Measurements from ENCODE around the gene ANXA3.
"Not testable (repeated sequence)": the region's sequence is repeated elsewhere in the genome, so short reads cannot be mapped to it uniquely, and the experiment has no call there.

Gene ANXA3

DNA sequence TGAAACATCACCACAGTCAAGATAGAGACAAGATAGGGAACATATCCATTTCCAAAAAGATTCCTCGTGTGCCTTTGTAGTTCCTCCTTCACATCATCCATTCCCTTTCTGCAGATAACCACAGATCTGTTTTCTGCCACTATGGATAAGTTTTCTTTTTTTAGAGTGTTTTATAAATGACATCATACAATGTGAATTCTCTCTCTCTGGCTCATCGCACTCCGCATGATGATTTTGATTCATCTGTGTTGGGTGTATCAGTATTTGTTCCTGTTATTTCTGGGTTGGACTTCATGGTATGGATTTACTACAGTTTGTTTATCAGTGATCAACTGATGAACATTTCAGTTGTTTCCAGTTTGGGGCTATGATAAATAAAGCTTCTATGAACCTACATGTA is 23.2 kb upstream of the ANXA3 start:
- Mint-ChIP-seq H3K27ac (no peak overlapping the region), H3K4me1 (ENCODE audit: low read depth) (no peaks in the 10 kb centered on the region), H3K9me3 (no peaks in the 10 kb centered on the region), H3K27me3 (no peaks in the 10 kb centered on the region), H3K4me3 (no peak overlapping the region), H3K36me3 (ENCODE audit: low read depth) (no peaks in the 10 kb centered on the region)

DNA sequence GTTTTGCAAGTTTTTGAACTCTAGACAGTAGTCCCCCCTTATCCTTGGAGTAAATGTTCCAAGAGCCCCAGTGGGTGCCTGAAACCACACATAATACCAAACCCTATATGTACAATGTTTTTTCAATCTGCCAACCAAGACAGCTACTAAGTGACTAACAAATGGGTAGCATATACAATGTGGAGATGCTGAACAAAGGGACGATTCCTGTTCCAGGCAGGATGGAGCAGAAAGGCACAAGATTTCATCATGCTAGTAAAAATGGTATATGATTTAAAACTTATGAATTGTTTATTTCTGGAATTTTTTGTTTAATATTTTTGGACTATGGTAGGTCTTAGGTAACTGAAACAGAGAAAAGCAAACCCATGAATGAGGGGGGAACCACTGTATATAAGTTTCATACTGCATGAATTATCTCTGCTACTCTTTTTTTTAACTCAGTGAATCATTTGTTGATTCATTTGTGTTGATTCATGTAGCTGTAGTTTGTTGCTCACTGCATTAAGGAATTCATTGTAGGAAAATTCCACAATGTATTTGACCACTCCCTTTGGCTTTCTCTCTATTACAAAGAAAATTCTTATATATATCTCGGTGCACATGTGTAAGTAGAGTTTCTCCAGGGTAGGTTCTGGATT is 21.9 kb upstream of the ANXA3 start:
- Mint-ChIP-seq H3K4me3 (no peak overlapping the region), H3K27ac (no peak overlapping the region), H3K27me3 (no peaks in the 10 kb centered on the region), H3K36me3 (ENCODE audit: low read depth) (no peaks in the 10 kb centered on the region), H3K9me3 (no peaks in the 10 kb centered on the region), H3K4me1 (ENCODE audit: low read depth) (no peaks in the 10 kb centered on the region)

DNA sequence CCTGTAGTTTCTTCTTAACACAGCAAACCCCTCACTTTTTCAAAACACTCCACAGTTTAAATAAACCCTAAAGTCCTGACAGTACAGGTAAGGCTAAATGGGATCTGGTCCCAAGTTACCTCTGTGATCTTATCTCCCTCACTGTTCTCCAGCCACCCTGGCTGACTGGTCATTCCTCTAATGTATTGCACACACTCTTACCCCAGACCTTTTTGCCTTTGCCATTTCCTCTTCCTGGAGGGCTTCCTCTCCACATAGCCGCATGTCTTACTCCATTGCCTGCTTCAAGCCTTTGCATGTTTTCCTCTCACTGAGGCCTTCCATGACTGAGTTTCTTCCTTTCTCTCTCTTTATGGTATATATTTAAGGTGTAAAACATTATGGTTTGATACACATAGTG is 19.5 kb upstream of the ANXA3 start:
- Mint-ChIP-seq H3K4me1 (ENCODE audit: low read depth) (no peaks in the 10 kb centered on the region), H3K4me3 (no peak overlapping the region), H3K27me3 (no peaks in the 10 kb centered on the region), H3K9me3 (no peaks in the 10 kb centered on the region), H3K36me3 (ENCODE audit: low read depth) (no peaks in the 10 kb centered on the region), H3K27ac (no peak overlapping the region)

DNA sequence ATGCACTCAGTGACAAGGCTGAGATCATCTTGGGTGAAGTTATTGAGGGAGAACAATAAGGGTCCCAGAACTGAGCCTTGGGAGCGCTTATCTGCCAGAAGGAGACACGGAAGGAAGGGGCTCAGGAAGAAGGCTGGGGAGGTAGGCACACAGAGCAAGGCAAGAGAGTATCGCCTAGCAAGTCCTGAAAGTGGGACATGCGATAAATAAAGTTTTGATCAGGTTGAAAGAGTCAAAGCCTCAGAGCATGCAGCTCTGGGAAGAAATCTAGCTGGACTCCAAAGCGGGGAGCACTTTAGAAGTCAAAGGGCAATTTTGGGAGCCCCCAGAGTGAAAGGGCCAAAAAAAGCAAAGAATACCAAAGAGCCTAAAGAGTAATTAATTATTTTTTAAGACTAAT is 17.7 kb upstream of the ANXA3 start:
- H3K27me3 Mint-ChIP-seq = no peaks in the 10 kb centered on the region
- no peak overlapping the region for H3K27ac Mint-ChIP-seq
- H3K36me3 Mint-ChIP-seq (ENCODE audit: low read depth) = no peaks in the 10 kb centered on the region
- no peaks in the 10 kb centered on the region for H3K4me1 Mint-ChIP-seq (ENCODE audit: low read depth)
- no peak overlapping the region for H3K4me3 Mint-ChIP-seq
- H3K9me3 Mint-ChIP-seq = no peaks in the 10 kb centered on the region

DNA sequence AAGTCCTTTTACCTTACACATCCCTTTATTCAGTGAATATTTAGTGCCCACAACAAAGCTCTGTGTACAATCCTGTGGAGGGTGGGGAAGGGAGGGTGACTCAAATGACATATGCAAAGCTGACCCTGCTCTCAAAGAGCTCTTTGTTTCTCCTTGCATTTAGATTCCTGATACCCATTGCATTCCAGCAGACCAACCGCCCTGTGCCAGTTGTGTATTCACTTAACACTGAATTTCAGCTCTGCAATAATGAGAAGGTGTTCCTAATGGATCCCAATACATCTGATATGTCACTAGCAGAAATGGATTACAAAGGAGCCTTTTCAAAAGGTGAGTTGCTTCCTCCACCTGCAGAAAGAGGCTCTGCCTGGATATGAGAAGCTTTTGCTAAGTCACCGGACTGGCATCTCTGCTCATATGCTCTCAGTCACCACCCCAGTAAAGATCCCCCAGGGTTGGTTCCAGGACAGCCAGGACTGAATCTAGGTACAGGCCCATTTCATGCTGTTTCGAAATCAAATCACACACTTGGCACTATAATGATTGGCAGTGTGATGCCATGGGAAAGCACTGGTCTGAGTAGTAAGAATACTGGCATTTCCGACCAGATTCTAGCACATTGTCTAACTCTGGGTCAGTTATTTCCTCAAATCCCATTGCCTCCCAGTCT is 17.1 kb upstream of the ANXA3 start:
- H3K4me3 Mint-ChIP-seq = no peak overlapping the region
- H3K27me3 Mint-ChIP-seq = no peaks in the 10 kb centered on the region
- H3K9me3 Mint-ChIP-seq = no peaks in the 10 kb centered on the region
- no peaks in the 10 kb centered on the region for H3K36me3 Mint-ChIP-seq (ENCODE audit: low read depth)
- H3K4me1 Mint-ChIP-seq (ENCODE audit: low read depth) = no peaks in the 10 kb centered on the region
- H3K27ac Mint-ChIP-seq = no peak overlapping the region

DNA sequence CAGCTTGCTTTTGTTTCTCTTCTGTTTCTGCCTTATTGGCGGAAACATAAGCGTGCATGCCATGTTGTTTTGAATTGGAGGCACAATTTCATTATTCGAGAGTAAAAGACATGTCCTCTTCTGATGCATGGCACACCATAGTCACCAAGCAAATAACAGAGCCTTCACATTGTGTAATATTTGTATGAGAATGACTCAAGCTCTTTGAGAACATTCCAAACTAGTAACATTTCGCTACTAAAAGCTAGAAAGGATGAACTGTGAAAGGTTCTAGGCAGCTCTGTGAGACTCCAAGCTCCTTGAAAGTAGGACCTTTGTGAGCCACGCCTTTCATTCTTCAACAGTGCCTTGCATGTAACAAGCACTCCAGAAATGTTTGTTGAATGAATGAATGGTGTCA is 9.2 kb upstream of the ANXA3 start:
- Mint-ChIP-seq H3K27ac (no peak overlapping the region), H3K27me3 (peaks cover 11% of the 10 kb centered on the region), H3K4me3 (no peak overlapping the region), H3K36me3 (ENCODE audit: low read depth) (no peaks in the 10 kb centered on the region), H3K4me1 (ENCODE audit: low read depth) (peaks cover 4% of the 10 kb centered on the region), H3K9me3 (no peaks in the 10 kb centered on the region)

DNA sequence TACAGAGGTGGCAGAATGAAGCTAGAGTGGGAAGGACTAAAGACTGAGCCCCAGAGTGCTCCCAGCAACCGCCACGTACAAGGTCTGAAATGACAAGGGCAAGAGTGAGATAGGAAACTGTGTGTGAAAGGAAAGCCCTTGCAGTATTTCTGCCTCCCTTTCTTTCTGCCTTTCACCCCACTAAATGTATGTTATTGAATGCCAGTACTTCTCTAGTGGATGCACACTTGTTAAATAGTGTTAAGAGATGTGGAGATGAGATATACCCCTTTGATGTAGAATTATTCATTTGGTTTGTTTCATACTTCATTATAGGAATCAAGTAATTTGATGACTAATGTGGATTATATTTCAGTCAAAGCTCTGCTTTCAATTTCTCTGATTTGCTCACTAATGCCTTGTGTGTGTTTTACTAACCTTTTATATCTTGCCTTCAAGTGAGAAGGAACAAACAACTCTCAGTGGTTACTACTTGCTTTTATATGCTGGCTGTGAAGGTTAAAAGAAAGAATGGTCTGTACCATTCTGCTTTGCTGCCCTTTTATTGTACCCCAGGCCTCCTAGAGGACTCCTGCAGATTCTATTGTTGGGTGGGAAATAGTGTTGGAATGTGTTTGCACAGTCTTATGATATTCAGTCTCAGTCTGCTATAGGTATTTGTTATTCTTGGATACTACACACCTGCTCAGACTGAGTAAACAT is 8.0 kb upstream of the ANXA3 start:
- Mint-ChIP-seq H3K4me1 (ENCODE audit: low read depth) (peaks cover 4% of the 10 kb centered on the region), H3K4me3 (no peak overlapping the region), H3K36me3 (ENCODE audit: low read depth) (no peaks in the 10 kb centered on the region), H3K9me3 (no peaks in the 10 kb centered on the region), H3K27ac (no peak overlapping the region), H3K27me3 (peaks cover 11% of the 10 kb centered on the region)

DNA sequence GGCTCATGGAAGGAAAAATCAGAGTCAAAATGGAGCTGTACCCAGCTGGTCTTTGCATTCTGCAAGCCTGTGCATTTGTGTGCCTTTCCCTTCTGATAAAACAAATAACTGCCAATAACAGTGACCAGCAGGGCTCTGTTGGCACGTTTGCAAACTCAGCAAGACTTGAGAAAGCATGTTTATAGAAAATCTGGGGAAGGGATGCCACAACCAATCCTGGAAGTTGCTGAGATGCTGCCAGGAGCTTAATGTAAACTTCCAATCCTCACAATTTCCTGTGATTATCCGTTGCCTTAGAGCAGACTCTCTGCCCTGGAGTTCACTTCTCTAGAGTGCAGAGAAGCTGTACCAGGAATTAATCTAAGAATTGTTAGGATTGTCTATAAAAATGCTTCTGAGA is 6.9 kb upstream of the ANXA3 start:
- H3K9me3 Mint-ChIP-seq = no peaks in the 10 kb centered on the region
- peaks cover 4% of the 10 kb centered on the region for H3K4me1 Mint-ChIP-seq (ENCODE audit: low read depth)
- peaks cover 13% of the 10 kb centered on the region for H3K27me3 Mint-ChIP-seq
- H3K4me3 Mint-ChIP-seq = no peak overlapping the region
- no peak overlapping the region for H3K27ac Mint-ChIP-seq
- H3K36me3 Mint-ChIP-seq (ENCODE audit: low read depth) = no peaks in the 10 kb centered on the region

DNA sequence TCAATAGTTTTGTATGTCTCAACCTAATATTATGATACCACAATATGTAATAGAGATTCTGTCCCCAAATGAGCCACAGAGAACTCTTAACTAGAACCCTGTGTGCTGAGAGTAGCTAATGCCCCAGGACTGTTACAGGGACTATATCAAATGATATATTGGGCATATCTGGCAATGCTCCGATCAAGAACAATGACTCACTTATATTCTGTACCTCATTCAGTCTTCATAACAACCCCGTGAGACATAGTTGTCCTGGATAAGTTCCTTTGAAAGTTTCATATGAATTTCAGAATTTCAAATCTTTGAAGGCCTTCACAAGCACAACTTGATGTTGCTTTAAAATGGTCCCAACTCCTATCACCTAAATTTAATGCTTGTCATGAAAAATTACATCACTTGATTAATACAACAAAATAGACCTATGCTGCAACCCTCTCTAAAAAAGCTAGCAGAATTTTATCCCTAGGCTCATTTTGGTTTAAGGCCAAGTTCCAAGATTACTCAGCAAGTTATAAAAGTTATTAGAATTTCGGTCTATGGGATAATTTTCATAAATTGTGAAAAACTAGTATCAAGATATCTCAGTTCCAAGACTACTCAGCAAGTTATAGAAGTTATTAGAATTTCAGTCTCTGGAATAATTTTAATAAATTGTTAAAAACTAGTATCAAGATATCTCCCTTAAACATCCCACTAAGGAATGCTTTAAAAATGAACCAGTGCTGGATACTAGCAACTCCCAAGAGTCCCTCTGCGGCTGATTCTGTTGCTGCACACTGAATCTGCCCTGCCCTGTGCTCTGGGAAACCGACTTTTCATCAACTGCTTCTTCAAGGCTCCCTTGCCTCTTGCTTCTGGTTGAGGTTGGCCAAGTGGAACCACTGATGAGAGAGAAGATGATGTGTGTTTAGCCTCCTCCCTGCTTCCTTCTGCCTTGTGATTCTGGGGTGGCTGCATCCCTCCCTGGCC is 6.0 kb upstream of the ANXA3 start:
- no peaks in the 10 kb centered on the region for H3K9me3 Mint-ChIP-seq
- peaks cover 22% of the 10 kb centered on the region for H3K27me3 Mint-ChIP-seq
- no peak overlapping the region for H3K27ac Mint-ChIP-seq
- peaks cover 4% of the 10 kb centered on the region for H3K4me1 Mint-ChIP-seq (ENCODE audit: low read depth)
- no peak overlapping the region for H3K4me3 Mint-ChIP-seq
- no peaks in the 10 kb centered on the region for H3K36me3 Mint-ChIP-seq (ENCODE audit: low read depth)

DNA sequence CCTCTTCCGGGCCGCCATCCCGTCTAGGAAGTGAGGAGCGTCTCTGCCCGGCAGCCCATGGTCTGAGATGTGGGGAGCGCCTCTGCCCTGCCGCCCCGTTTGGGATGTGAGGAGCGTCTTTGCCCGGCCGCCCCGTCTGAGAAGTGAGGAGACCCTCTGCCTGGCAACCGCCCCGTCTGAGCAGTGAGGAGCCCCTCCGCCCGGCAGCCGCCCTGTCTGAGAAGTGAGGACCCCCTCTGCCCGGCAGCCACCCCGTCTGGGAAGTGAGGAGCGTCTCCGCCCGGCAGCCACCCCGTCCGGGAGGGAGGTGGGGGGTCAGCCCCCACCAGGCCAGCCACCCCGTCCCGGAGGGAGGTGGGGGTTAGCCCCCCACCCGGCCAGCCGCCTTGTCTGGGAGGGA is 3.7 kb upstream of the ANXA3 start:
- not testable (repeated sequence) for H3K4me3 Mint-ChIP-seq, H3K9me3 Mint-ChIP-seq

DNA sequence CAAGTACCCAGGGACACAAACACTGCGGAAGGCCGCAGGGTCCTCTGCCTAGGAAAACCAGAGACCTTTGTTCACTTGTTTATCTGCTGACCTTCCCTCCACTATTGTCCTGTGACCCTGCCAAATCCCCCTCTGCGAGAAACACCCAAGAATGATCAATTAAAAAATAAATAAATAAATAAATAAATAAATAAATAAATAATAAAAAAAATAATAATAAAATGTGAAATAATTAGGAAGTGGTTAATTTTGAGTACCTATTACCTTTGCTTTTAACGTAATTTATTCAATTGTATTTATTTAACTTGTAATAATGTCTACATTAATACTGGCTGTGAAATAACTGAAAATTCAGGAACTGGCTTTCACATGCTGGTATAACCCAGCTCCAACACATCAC is 2.7 kb upstream of the ANXA3 start:
- H3K27ac Mint-ChIP-seq; H3K4me3 Mint-ChIP-seq; H3K36me3 Mint-ChIP-seq (ENCODE audit: low read depth); H3K9me3 Mint-ChIP-seq: not testable (repeated sequence)
- Mint-ChIP-seq H3K4me1 (ENCODE audit: low read depth) (peaks cover 12% of the 10 kb centered on the region), H3K27me3 (peaks cover 42% of the 10 kb centered on the region)

More for the DNA sequence above, 3.7 kb upstream of the ANXA3 start:
- H3K36me3 Mint-ChIP-seq (ENCODE audit: low read depth); H3K27ac Mint-ChIP-seq: not testable (repeated sequence)
- Mint-ChIP-seq H3K4me1 (ENCODE audit: low read depth) (peaks cover 15% of the 10 kb centered on the region), H3K27me3 (peaks cover 34% of the 10 kb centered on the region)

DNA sequence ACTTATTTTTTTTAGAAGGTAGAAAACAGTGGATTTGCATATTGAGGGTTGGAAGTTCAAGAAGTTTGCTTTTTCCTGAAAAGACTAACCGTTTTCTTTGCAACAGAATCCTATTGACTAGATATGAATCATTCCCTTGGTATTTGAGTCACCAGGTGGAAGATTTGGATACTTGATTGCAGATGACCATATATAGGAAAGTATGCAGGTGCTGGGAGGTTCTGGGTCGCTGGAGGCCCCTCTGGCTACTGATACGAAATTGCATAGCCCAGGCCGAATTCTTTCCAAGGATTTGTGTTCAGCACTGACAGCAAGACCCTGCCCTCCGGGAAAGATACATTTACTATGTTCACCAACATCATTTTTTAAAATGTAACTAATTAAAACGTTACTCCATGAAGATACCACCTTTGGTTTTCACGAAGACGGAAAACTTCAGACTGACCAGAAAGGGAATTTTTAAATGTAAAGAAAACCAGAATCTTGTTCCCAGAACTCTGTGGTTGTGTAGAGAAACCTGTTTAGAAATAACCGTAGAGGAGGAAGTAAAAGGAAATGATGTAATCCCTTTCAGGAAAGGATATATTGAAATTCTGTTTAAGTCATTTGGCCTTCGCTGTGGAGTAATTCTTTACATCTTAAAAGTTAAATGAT is 946 bp downstream of the ANXA3 start:
- Mint-ChIP-seq H3K9me3 (no peaks in the 10 kb centered on the region), H3K4me3 (peak overlapping the region; percentile 15), H3K27ac (no peak overlapping the region), H3K27me3 (peaks cover 48% of the 10 kb centered on the region), H3K4me1 (ENCODE audit: low read depth) (peaks cover 11% of the 10 kb centered on the region), H3K36me3 (ENCODE audit: low read depth) (no peaks in the 10 kb centered on the region)

DNA sequence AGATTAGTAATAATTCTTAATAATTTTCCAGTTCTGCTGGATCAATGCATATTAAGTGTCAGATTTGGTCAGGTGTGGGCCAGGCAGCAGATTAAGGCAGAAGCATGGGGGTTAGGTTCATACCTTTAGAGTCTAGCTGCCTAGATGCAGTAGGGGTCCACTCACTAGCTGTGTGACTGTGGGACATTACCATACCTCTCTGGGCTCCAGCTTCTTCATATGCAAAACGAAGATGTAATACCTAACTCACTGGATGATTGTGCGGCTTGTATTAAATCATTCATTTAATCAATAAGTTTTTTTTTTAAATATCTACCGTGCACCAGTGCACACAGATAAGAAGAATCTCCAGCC is 1.4 kb downstream of the ANXA3 start:
- Mint-ChIP-seq H3K9me3 (no peaks in the 10 kb centered on the region), H3K4me1 (ENCODE audit: low read depth) (peaks cover 11% of the 10 kb centered on the region), H3K27me3 (peaks cover 48% of the 10 kb centered on the region), H3K27ac (no peak overlapping the region), H3K4me3 (no peak overlapping the region), H3K36me3 (ENCODE audit: low read depth) (no peaks in the 10 kb centered on the region)

DNA sequence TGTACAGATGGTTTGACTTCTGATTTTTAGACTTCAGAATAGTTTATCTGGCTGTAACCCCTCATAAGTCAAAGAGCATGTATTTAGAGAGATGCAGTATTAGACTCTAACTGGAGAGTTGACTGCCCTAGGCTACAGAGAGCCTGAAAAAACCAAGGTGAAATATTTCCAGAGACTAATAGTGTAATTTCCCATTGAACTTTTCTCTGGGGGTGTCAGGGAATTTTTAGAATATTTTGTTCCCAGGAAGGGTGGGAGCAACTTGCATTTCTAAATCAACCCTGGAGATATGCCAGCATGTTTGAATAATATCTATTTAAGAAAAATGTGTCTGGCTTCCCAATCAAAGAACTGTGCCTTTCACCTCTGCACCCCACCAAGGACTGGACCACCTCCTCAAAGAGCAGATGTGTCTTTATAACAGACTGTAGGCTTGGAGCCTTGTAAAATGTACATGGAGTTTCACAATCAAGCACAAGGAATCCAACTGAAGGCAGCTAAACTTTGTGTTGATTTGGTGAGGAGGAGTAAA is 2.0 kb downstream of the ANXA3 start:
- H3K4me1 Mint-ChIP-seq (ENCODE audit: low read depth) = peaks cover 11% of the 10 kb centered on the region
- no peaks in the 10 kb centered on the region for H3K36me3 Mint-ChIP-seq (ENCODE audit: low read depth)
- H3K4me3 Mint-ChIP-seq = no peak overlapping the region
- no peaks in the 10 kb centered on the region for H3K9me3 Mint-ChIP-seq
- no peak overlapping the region for H3K27ac Mint-ChIP-seq
- H3K27me3 Mint-ChIP-seq = peaks cover 48% of the 10 kb centered on the region
